ENCODE results near the gene PDPK1. TPM values are rescaled to one million over a fixed set of nuclear protein-coding genes. Genes with fewer than 3 reads are reported as not detected.
A peak's percentile ranks its signal among the peaks of the same experiment; 100 is the strongest.
"Not testable (repeated sequence)": the region's sequence is repeated elsewhere in the genome, so short reads cannot be mapped to it uniquely, and the experiment has no call there.

PDPK1 gene
- total and polyA plus RNA-seq, 5 donors: 18.0 to 44.9 (median 36.5) TPM

GRCh38 chr16:2533142-2533755 is 4.6 kb upstream of the PDPK1 start:
- ATAC-seq; H3K27me3 ChIP-seq (ENCODE audit: control insufficient read depth, insufficient read depth); H3K4me3 ChIP-seq (ENCODE audit: low read length); intact Hi-C loops (cut with DNase I); H3K4me1 ChIP-seq (ENCODE audit: control insufficient read depth, insufficient read depth, low read length); H3K9me3 ChIP-seq (ENCODE audit: control insufficient read depth, low read length): not testable (repeated sequence)
- H3K27ac ChIP-seq (ENCODE audit: low read length): peak overlapping the region; percentile 85
- WGBS: 36% methylated on average over 16 of the region's 16 CpGs
- DNase-seq: peak in 2 of 3 donors; percentile 53 to 65

- no peak overlapping the region for H3K27ac ChIP-seq (ENCODE audit: low read length)
- no peak for ATAC-seq
- H3K4me3 ChIP-seq (ENCODE audit: low read length): no peak overlapping the region
- no peaks in the 10 kb centered on the region for H3K27me3 ChIP-seq (ENCODE audit: control insufficient read depth, insufficient read depth)
- WGBS: 89% methylated on average over 11 of the region's 11 CpGs
- H3K9me3 ChIP-seq (ENCODE audit: control insufficient read depth, low read length): no peaks in the 10 kb centered on the region
- peak in 1 of 3 donors; percentile 15 for DNase-seq
- no peaks in the 10 kb centered on the region for H3K4me1 ChIP-seq (ENCODE audit: control insufficient read depth, insufficient read depth, low read length)
- intact Hi-C loops (cut with DNase I): no loop called here
Observed at GRCh38 chr16:2533912-2534311, 3.9 kb upstream of the PDPK1 start.

GRCh38 chr16:2534335-2534734 is 3.5 kb upstream of the PDPK1 start:
- ATAC-seq; H3K27me3 ChIP-seq (ENCODE audit: control insufficient read depth, insufficient read depth); H3K4me3 ChIP-seq (ENCODE audit: low read length); DNase-seq; H3K9me3 ChIP-seq (ENCODE audit: control insufficient read depth, low read length); H3K4me1 ChIP-seq (ENCODE audit: control insufficient read depth, insufficient read depth, low read length); H3K27ac ChIP-seq (ENCODE audit: low read length); intact Hi-C loops (cut with DNase I): not testable (repeated sequence)
- 85% methylated on average over 5 of the region's 5 CpGs for WGBS

GRCh38 chr16:2535625-2536013 is 2.2 kb upstream of the PDPK1 start:
- WGBS: 62% methylated on average over 9 of the region's 9 CpGs
- H3K4me3 ChIP-seq (ENCODE audit: low read length): no peak overlapping the region
- H3K27ac ChIP-seq (ENCODE audit: low read length): no peak overlapping the region
- peaks cover 7% of the 10 kb centered on the region for H3K4me1 ChIP-seq (ENCODE audit: control insufficient read depth, insufficient read depth, low read length)
- no peaks in the 10 kb centered on the region for H3K27me3 ChIP-seq (ENCODE audit: control insufficient read depth, insufficient read depth)
- ATAC-seq (no peak), DNase-seq (peak; percentile 42 to 63 (median 59))
- intact Hi-C loops (cut with DNase I): no loop called here
- no peaks in the 10 kb centered on the region for H3K9me3 ChIP-seq (ENCODE audit: control insufficient read depth, low read length)

GRCh38 chr16:2539192-2539844 is 1.5 kb downstream of the PDPK1 start:
- peak in 2 of 3 donors; percentile 18 to 39 for DNase-seq
- peak overlapping the region; percentile 60 for H3K4me3 ChIP-seq (ENCODE audit: low read length)

GRCh38 chr16:2539845-2540458 is 2.1 kb downstream of the PDPK1 start:
- H3K27me3 ChIP-seq (ENCODE audit: control insufficient read depth, insufficient read depth); intact Hi-C loops (cut with DNase I); H3K27ac ChIP-seq (ENCODE audit: low read length); H3K4me3 ChIP-seq (ENCODE audit: low read length); ATAC-seq; H3K4me1 ChIP-seq (ENCODE audit: control insufficient read depth, insufficient read depth, low read length); H3K9me3 ChIP-seq (ENCODE audit: control insufficient read depth, low read length): not testable (repeated sequence)
- peak; percentile 31 to 69 (median 64) for DNase-seq
- WGBS: 44% methylated on average over 14 of the region's 14 CpGs

More at GRCh38 chr16:2539192-2539844, 1.5 kb downstream of the PDPK1 start:
- H3K27me3 ChIP-seq (ENCODE audit: control insufficient read depth, insufficient read depth); intact Hi-C loops (cut with DNase I); H3K9me3 ChIP-seq (ENCODE audit: control insufficient read depth, low read length); ATAC-seq; H3K27ac ChIP-seq (ENCODE audit: low read length); H3K4me1 ChIP-seq (ENCODE audit: control insufficient read depth, insufficient read depth, low read length): not testable (repeated sequence)
- WGBS: 83% methylated on average over 24 of the region's 24 CpGs

- ATAC-seq; H3K27ac ChIP-seq (ENCODE audit: low read length); intact Hi-C loops (cut with DNase I); H3K4me1 ChIP-seq (ENCODE audit: control insufficient read depth, insufficient read depth, low read length); H3K4me3 ChIP-seq (ENCODE audit: low read length); H3K9me3 ChIP-seq (ENCODE audit: control insufficient read depth, low read length); H3K27me3 ChIP-seq (ENCODE audit: control insufficient read depth, insufficient read depth): not testable (repeated sequence)
- peak in 1 of 3 donors; percentile 6 for DNase-seq
- 57% methylated on average over 4 of the region's 4 CpGs for WGBS
Observed at GRCh38 chr16:2540912-2541311, 3.1 kb downstream of the PDPK1 start.

- peak in 2 of 3 donors; percentile 32 to 43 for DNase-seq
- H3K9me3 ChIP-seq (ENCODE audit: control insufficient read depth, low read length); H3K27ac ChIP-seq (ENCODE audit: low read length); H3K4me3 ChIP-seq (ENCODE audit: low read length); H3K27me3 ChIP-seq (ENCODE audit: control insufficient read depth, insufficient read depth); H3K4me1 ChIP-seq (ENCODE audit: control insufficient read depth, insufficient read depth, low read length); intact Hi-C loops (cut with DNase I); ATAC-seq: not testable (repeated sequence)
- WGBS: 57% methylated on average over 6 of the region's 6 CpGs
Observed at GRCh38 chr16:2541409-2541808, 3.6 kb downstream of the PDPK1 start.

- H3K27me3 ChIP-seq (ENCODE audit: control insufficient read depth, insufficient read depth); H3K4me3 ChIP-seq (ENCODE audit: low read length); ATAC-seq; H3K4me1 ChIP-seq (ENCODE audit: control insufficient read depth, insufficient read depth, low read length); intact Hi-C loops (cut with DNase I); H3K27ac ChIP-seq (ENCODE audit: low read length); H3K9me3 ChIP-seq (ENCODE audit: control insufficient read depth, low read length): not testable (repeated sequence)
- DNase-seq: peak in 2 of 3 donors; percentile 35 to 37
- 89% methylated on average over 14 of the region's 14 CpGs for WGBS
Observed at GRCh38 chr16:2543771-2544170, 6.0 kb downstream of the PDPK1 start.

- intact Hi-C loops (cut with DNase I); H3K4me1 ChIP-seq (ENCODE audit: control insufficient read depth, insufficient read depth, low read length); H3K27me3 ChIP-seq (ENCODE audit: control insufficient read depth, insufficient read depth); DNase-seq; H3K9me3 ChIP-seq (ENCODE audit: control insufficient read depth, low read length); ATAC-seq; H3K4me3 ChIP-seq (ENCODE audit: low read length); H3K27ac ChIP-seq (ENCODE audit: low read length): not testable (repeated sequence)
- no CpG with 5 or more reads among the region's 14 CpGs for WGBS
Observed at GRCh38 chr16:2550283-2550878, 12.6 kb downstream of the PDPK1 start.

GRCh38 chr16:2551420-2551889 is 13.6 kb downstream of the PDPK1 start:
- H3K4me1 ChIP-seq (ENCODE audit: control insufficient read depth, insufficient read depth, low read length); H3K9me3 ChIP-seq (ENCODE audit: control insufficient read depth, low read length); intact Hi-C loops (cut with DNase I); H3K4me3 ChIP-seq (ENCODE audit: low read length); H3K27me3 ChIP-seq (ENCODE audit: control insufficient read depth, insufficient read depth); H3K27ac ChIP-seq (ENCODE audit: low read length); ATAC-seq: not testable (repeated sequence)
- DNase-seq: peak in 2 of 3 donors; percentile 9 to 21
- 68% methylated on average over 11 of the region's 17 CpGs for WGBS

Data from right cardiac atrium (tissue), 5 donors.